A549 (cell line): ENCODE results near the gene DCLRE1B. TPM values are rescaled to one million over a fixed set of nuclear protein-coding genes. Genes with fewer than 3 reads are reported as not detected.

Experiments
- ATAC-seq, 2 experiments: fragments of 200-7000 bp in 1 of 2; fragments of >200 bp in 1 of 2; cut with Nextera tagmentation in 1 of 2; cut with Tn5 transposase in 1 of 2; 3 replicates each; pipeline versions ENCODE4 v1.8.0 to v1.9.1; 2018 to 2020; ENCODE audit warnings: mild to moderate bottlenecking in 1 of 2, moderate library complexity in 1 of 2
- CTCF ChIA-PET: fragments of 300-600 bp; sonication (Branson Sonifier 250); formaldehyde crosslinking; extraction: SDS; loops from one replicate; lab custom pipeline; 2021; ENCODE audit warnings: antibody characterized with exemption, inconsistent platforms; lab: Yijun Ruan, JAX
- POLR2A ChIA-PET: fragments of 350-600 bp; formaldehyde crosslinking; extraction: SDS; loops from one replicate; lab custom pipeline; 2021; ENCODE audit warnings: antibody characterized with exemption, inconsistent platforms; lab: Yijun Ruan, JAX
- DNase-seq, 2 experiments: peaks; one replicate each; pipeline versions ENCODE4 v3.0.0 to v3.0.0-alpha.2; 2011 to 2016; ENCODE audit warnings: low read depth in 1 of 2, low spot score in 1 of 2
- FAIRE-seq: peaks from 2 replicates; lab custom pipeline; 2011; peaks lifted over from hg19 to GRCh38; lab: Jason Lieb, UNC
- H3K27ac ChIP-seq, 2 experiments: fragments of >200 bp; sonication (Bioruptor Twin); formaldehyde crosslinking; 3 replicates each; pipeline ENCODE4 v1.5.1; 2016 to 2017
- H3K4me1 ChIP-seq: fragments of >200 bp; sonication (Bioruptor Twin); formaldehyde crosslinking; 3 replicates; pipeline ENCODE4 v1.6.1; 2016
- H3K4me2 ChIP-seq: fragments of >200 bp; sonication (Bioruptor Twin); formaldehyde crosslinking; 3 replicates; pipeline ENCODE4 v1.6.1; 2016
- H3K4me3 ChIP-seq: fragments of >200 bp; sonication (Bioruptor Twin); formaldehyde crosslinking; 3 replicates; pipeline ENCODE4 v1.5.1; 2016
- H3K9me3 ChIP-seq: fragments of >200 bp; sonication (Bioruptor Twin); formaldehyde crosslinking; 3 replicates; pipeline ENCODE4 v1.6.1; 2016
- BHLHE40 ChIP-seq: IDR thresholded peaks from 2 replicates; pipeline ENCODE4 v1.6.1; 2012; ENCODE audit warnings: low read depth, low read length, inconsistent platforms
- CBX2 ChIP-seq: fragments of 200-600 bp; sonication (generic); IDR thresholded peaks from 2 replicates; pipeline ENCODE4 v1.6.1; 2016; ENCODE audit warnings: low read depth, mild to moderate bottlenecking, borderline replicate concordance
- CHD4 ChIP-seq: fragments of 200-600 bp; sonication (generic); IDR thresholded peaks from 2 replicates; pipeline ENCODE4 v1.6.1; 2016; ENCODE audit warnings: antibody characterized with exemption, mild to moderate bottlenecking, borderline replicate concordance
- E2F6 ChIP-seq: IDR thresholded peaks from 2 replicates; pipeline ENCODE4 v1.6.1; 2012; ENCODE audit warnings: low read depth, borderline replicate concordance
- EHF ChIP-seq: fragments of 250-450 bp; sonication (Bioruptor Pico); IDR thresholded peaks from 2 replicates; pipeline ENCODE4 v1.5.0; 2020; ENCODE audit warnings: mild to moderate bottlenecking
- EHMT2 ChIP-seq: fragments of 200-600 bp; sonication (generic); IDR thresholded peaks from 2 replicates; pipeline ENCODE4 v1.6.1; 2016; ENCODE audit warnings: antibody characterized with exemption, low read depth, mild to moderate bottlenecking, moderate library complexity
- EP300 ChIP-seq, 2 experiments: fragments of >200 bp; sonication (Bioruptor Twin); formaldehyde crosslinking; IDR thresholded peaks; 2 replicates in 1 of 2; 3 replicates in 1 of 2; pipeline ENCODE4 v1.6.1; 2016 to 2017
- ESRRA ChIP-seq: fragments of 150-350 bp; IDR thresholded peaks from 2 replicates; pipeline ENCODE4 v1.6.1; 2014; ENCODE audit warnings: mild to moderate bottlenecking, low read length, borderline replicate concordance
- FOSB ChIP-seq: fragments of 250-450 bp; sonication (Bioruptor Pico); IDR thresholded peaks from 2 replicates; pipeline ENCODE4 v1.5.0; 2020; ENCODE audit warnings: mild to moderate bottlenecking, moderate library complexity
- FOSL2 ChIP-seq, 2 experiments: fragments of 450-650 bp in 1 of 2; fragments of >200 bp in 1 of 2; sonication (Bioruptor Twin) in 1 of 2; formaldehyde crosslinking; IDR thresholded peaks; 2 replicates each; pipeline versions ENCODE4 v1.5.0 to v1.6.1; 2016 to 2020; ENCODE audit warnings: mild to moderate bottlenecking in 1 of 2, moderate library complexity in 1 of 2
- FOXS1 ChIP-seq: fragments of 250-450 bp; sonication (Bioruptor Pico); IDR thresholded peaks from 2 replicates; pipeline ENCODE4 v1.5.0; 2020; ENCODE audit warnings: mild to moderate bottlenecking, moderate library complexity
- HDAC2 ChIP-seq: fragments of 200-600 bp; sonication (generic); IDR thresholded peaks from 2 replicates; pipeline ENCODE4 v1.6.1; 2016
- HEYL ChIP-seq: fragments of 250-450 bp; sonication (Bioruptor Pico); IDR thresholded peaks from 2 replicates; pipeline ENCODE4 v1.8.0; 2021; ENCODE audit warnings: mild to moderate bottlenecking, moderate library complexity
- HOXB5 ChIP-seq: fragments of 250-450 bp; sonication (Bioruptor Pico); IDR thresholded peaks from 2 replicates; pipeline ENCODE4 v1.5.0; 2020; ENCODE audit warnings: mild to moderate bottlenecking, moderate library complexity
- KDM1A ChIP-seq: fragments of 200-600 bp; sonication (generic); IDR thresholded peaks from 2 replicates; pipeline ENCODE4 v1.6.1; 2016; ENCODE audit warnings: low read depth, mild to moderate bottlenecking
- MAZ ChIP-seq: fragments of 150-350 bp; IDR thresholded peaks from 2 replicates; pipeline ENCODE4 v1.6.1; 2014; ENCODE audit warnings: antibody characterized with exemption, low read depth, low read length, borderline replicate concordance
- NPAS2 ChIP-seq: fragments of 250-450 bp; sonication (Bioruptor Pico); IDR thresholded peaks from 2 replicates; pipeline ENCODE4 v1.8.0; 2022; ENCODE audit warnings: mild to moderate bottlenecking, moderate library complexity, borderline replicate concordance
- NR3C1 ChIP-seq: fragments of >200 bp; sonication (Bioruptor Twin); formaldehyde crosslinking; IDR thresholded peaks from 3 replicates; pipeline ENCODE4 v1.6.1; 2017
- PHF8 ChIP-seq: fragments of 200-600 bp; sonication (generic); IDR thresholded peaks from 2 replicates; pipeline ENCODE4 v1.6.1; 2016; ENCODE audit warnings: low read depth, mild to moderate bottlenecking, antibody characterized with exemption, moderate library complexity, borderline replicate concordance
- POLR2A ChIP-seq: IDR thresholded peaks from 2 replicates; pipeline ENCODE4 v1.6.1; 2012; ENCODE audit warnings: mild to moderate bottlenecking, low read length
- RCOR1 ChIP-seq: fragments of 150-350 bp; IDR thresholded peaks from 2 replicates; pipeline ENCODE4 v1.6.1; 2014; ENCODE audit warnings: antibody characterized with exemption, low read length, low read depth
- SMC3 ChIP-seq: fragments of >200 bp; sonication (Bioruptor Twin); formaldehyde crosslinking; IDR thresholded peaks from 3 replicates; pipeline ENCODE4 v1.6.1; 2018; ENCODE audit warnings: inconsistent platforms
- SREBF2 ChIP-seq: fragments of 450-650 bp; IDR thresholded peaks from 2 replicates; pipeline ENCODE4 v1.6.1; 2014; ENCODE audit warnings: mild to moderate bottlenecking, moderate library complexity
- TFCP2L1 ChIP-seq: fragments of 250-450 bp; sonication (Bioruptor Pico); IDR thresholded peaks from 2 replicates; pipeline ENCODE4 v1.5.0; 2021; ENCODE audit warnings: mild to moderate bottlenecking
- TP53 ChIP-seq: fragments of 250-450 bp; sonication (Bioruptor Pico); IDR thresholded peaks from 2 replicates; pipeline ENCODE4 v1.5.0; 2021; ENCODE audit warnings: mild to moderate bottlenecking, moderate library complexity
- ZFP36 ChIP-seq: fragments of 450-650 bp; IDR thresholded peaks from 2 replicates; pipeline ENCODE4 v1.6.1; 2014; ENCODE audit warnings: borderline replicate concordance; ENCODE audit not compliant: partially characterized antibody
- ZNF302 ChIP-seq: fragments of 250-450 bp; sonication (Bioruptor Pico); IDR thresholded peaks from 2 replicates; pipeline ENCODE4 v1.9.0; 2021; ENCODE audit warnings: inconsistent platforms, mild to moderate bottlenecking, moderate library complexity
- ZSCAN20 ChIP-seq: fragments of 250-450 bp; sonication (Bioruptor Pico); IDR thresholded peaks from 2 replicates; pipeline ENCODE4 v1.8.0; 2022; ENCODE audit warnings: mild to moderate bottlenecking, moderate library complexity
- WGBS: methylation state at CpG from one replicate; pipeline ENCODE4 v1.1.6; 2017; ENCODE audit errors: missing lambda C conversion rate; 5-methylcytosine and 5-hydroxymethylcytosine counted together
- polyA plus RNA-seq, 4 experiments: library from polyadenylated mRNA; depleted of rRNA in 3 of 4; stranded (reverse); fragments of >200 nt; fragmentation: RNase III in 1 of 4; extraction: RNeasy Plus Mini Kit Qiagen cat#74134 plus additional on column Dnase treatment in 1 of 4; gene quantifications; 2 replicates in 3 of 4; 3 replicates in 1 of 4; pipeline ENCODE4 v1.2.3, GENCODE V29; 2011 to 2017
- TF ChIP-seq, protein P1 (sequence below): IDR thresholded peaks from 2 replicates; pipeline ENCODE4 v1.6.1; 2012
- TF ChIP-seq, protein P2 (sequence below): fragments of 150-350 bp; IDR thresholded peaks from 2 replicates; pipeline ENCODE4 v1.6.1; 2014; ENCODE audit warnings: low read depth, mild to moderate bottlenecking, low read length

The DCLRE1B gene
- polyA plus RNA-seq, 2 of the 4 experiments (the other 2 are of a cell fraction), result 4.8 to 5.7 TPM

- ChIA-PET CTCF (no interaction called here), POLR2A (no interaction called here)
- Histone ChIP-seq H3K27ac (no peak overlapping the region), H3K4me1 (peaks cover 8% of the 10 kb centered on the region; the same call in 1 of the 3 replicates), H3K4me3 (no peak overlapping the region), H3K9me3 (no peaks in the 10 kb centered on the region), H3K4me2 (no peak overlapping the region)
- TF ChIP-seq SREBF2 (no peak), RCOR1 (no peak)
- DNase-seq (no peak), ATAC-seq (no peak), FAIRE-seq (no peak)
- 79% methylated on average over 5 of the region's 5 CpGs for WGBS
Measured at GRCh38 chr1:113861641-113862040, 43.5 kb upstream of the DCLRE1B start.

DNA sequence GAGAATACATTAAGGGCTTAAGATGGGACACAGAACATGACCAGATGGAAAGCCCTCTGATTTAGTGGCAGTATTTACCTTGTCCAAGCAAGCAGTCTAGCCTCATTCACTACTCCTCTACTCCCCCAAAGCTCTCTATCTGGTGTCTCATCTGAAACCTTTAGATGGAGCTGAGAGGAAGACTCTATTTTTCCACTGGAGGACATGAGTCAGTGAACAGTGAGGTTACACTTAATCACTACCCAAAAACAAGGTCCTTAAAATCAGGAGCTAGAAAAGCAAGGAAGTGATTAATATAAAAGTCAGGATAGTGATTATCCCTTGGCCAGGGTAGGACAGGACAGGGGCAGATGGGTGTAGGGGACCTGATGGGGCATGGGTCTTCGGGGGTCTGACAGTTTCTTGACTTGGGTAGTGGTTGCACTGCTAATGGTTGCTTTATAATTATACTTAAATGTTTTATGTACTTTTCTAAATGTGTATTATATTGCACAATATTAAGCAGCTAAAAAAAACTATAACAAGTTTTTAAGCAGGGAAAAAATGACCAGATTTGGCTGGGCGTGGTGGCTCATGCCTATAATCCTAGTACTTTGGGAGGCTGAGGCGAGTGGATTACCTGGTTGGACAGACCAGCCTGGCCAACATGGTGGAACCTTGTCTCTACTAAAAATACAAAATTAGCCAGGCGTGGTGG, 36.6 kb upstream of the DCLRE1B start:
- no peak for ATAC-seq
- ChIA-PET CTCF (interaction anchor here (1.4 kb wide), 1 partner anchor 33 kb away, joined by 4 read pairs; no protein-coding TSS in a partner anchor), POLR2A (no interaction called here)
- Histone ChIP-seq H3K4me1 (no peaks in the 10 kb centered on the region), H3K4me3 (no peak overlapping the region), H3K4me2 (no peak overlapping the region), H3K27ac (no peak overlapping the region), H3K9me3 (no peaks in the 10 kb centered on the region)
- TF ChIP-seq EP300 (IDR thresholded peaks at IDR 0.05) (no peak), FOSB (CRISPR knock-in tag) (no peak)
- 71% methylated on average over 4 of the region's 4 CpGs for WGBS
- no peak for DNase-seq
- no peak for FAIRE-seq

- TF ChIP-seq ZSCAN20, result no peak
- no peak for TF ChIP-seq PHF8
- TF ChIP-seq CBX2, result no peak
- no peak for TF ChIP-seq CHD4
- TF ChIP-seq HOXB5, result no peak
- no peak for TF ChIP-seq FOXS1
- TF ChIP-seq, protein P1, sequence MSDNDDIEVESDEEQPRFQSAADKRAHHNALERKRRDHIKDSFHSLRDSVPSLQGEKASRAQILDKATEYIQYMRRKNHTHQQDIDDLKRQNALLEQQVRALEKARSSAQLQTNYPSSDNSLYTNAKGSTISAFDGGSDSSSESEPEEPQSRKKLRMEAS, result no peak
- TF ChIP-seq ESRRA, result no peak
- no peak for TF ChIP-seq MAZ
- TF ChIP-seq EHMT2, result no peak
- no peak for TF ChIP-seq RCOR1
- TF ChIP-seq FOSL2 (IDR thresholded peaks at IDR 0.05), result no peak
- no peak for TF ChIP-seq FOSL2 (CRISPR knock-in tag; IDR thresholded peaks at IDR 0.05)
- no peak for TF ChIP-seq TFCP2L1 (CRISPR knock-in tag)
- TF ChIP-seq TP53, result no peak
- no peak for TF ChIP-seq SREBF2
- no peak for TF ChIP-seq ZNF302 (CRISPR knock-in tag)
- TF ChIP-seq POLR2A, result no peak
- no peak for TF ChIP-seq HDAC2
- no peak overlapping the region for H3K4me3 ChIP-seq
- ATAC-seq (no peak), DNase-seq (no peak), FAIRE-seq (no peak)
- CTCF ChIA-PET, result interaction anchor here (0.9 kb wide), 1 partner anchor 12 kb away, joined by 3 read pairs; no protein-coding TSS in a partner anchor
- WGBS, result 75% methylated on average over 3 of the region's 3 CpGs
- H3K9me3 ChIP-seq, result no peaks in the 10 kb centered on the region
- no peaks in the 10 kb centered on the region for H3K4me1 ChIP-seq
- H3K27ac ChIP-seq, result no peak overlapping the region
- POLR2A ChIA-PET, result no interaction called here
- no peak overlapping the region for H3K4me2 ChIP-seq
Measured at GRCh38 chr1:113870778-113871177, 34.3 kb upstream of the DCLRE1B start.

- DNase-seq, result no peak
- ChIA-PET POLR2A (no interaction called here), CTCF (no interaction called here)
- 91% methylated on average over 4 of the region's 4 CpGs for WGBS
- Histone ChIP-seq H3K4me1 (no peaks in the 10 kb centered on the region), H3K9me3 (no peaks in the 10 kb centered on the region), H3K4me3 (no peak within 1 kb of the TSS), H3K4me2 (no peak within 1 kb of the TSS), H3K27ac (no peak within 1 kb of the TSS)
- ATAC-seq, result no peak
- no peak for FAIRE-seq
- TF ChIP-seq FOSB (CRISPR knock-in tag) (no peak), TFCP2L1 (CRISPR knock-in tag) (no peak), HEYL (CRISPR knock-in tag) (no peak), ZFP36 (no peak), KDM1A (no peak), SMC3 (no peak), HDAC2 (no peak), FOXS1 (no peak), CBX2 (no peak), ZNF302 (CRISPR knock-in tag) (no peak), PHF8 (no peak), E2F6 (no peak), MAZ (no peak), BHLHE40 (no peak), EHF (no peak), NR3C1 (no peak), NPAS2 (CRISPR knock-in tag) (no peak)
- TF ChIP-seq, protein P2, sequence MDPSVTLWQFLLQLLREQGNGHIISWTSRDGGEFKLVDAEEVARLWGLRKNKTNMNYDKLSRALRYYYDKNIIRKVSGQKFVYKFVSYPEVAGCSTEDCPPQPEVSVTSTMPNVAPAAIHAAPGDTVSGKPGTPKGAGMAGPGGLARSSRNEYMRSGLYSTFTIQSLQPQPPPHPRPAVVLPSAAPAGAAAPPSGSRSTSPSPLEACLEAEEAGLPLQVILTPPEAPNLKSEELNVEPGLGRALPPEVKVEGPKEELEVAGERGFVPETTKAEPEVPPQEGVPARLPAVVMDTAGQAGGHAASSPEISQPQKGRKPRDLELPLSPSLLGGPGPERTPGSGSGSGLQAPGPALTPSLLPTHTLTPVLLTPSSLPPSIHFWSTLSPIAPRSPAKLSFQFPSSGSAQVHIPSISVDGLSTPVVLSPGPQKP, result no peak
Measured at GRCh38 chr1:113871597-113872113, 33.5 kb upstream of the DCLRE1B start, which contains the start of gene PTPN22. TSS of gene PTPN22 (minus strand) at chr1:113871712.
